Right lobe of liver (tissue), 6 donors: ENCODE data around the gene RPL32. TPM values are rescaled to one million over a fixed set of nuclear protein-coding genes. Genes with fewer than 3 reads are reported as not detected.
A peak's percentile ranks its signal among the peaks of the same experiment; 100 is the strongest.
"Not testable (repeated sequence)": the region's sequence is repeated elsewhere in the genome, so short reads cannot be mapped to it uniquely, and the experiment has no call there.

ENCODE experiments used
- ATAC-seq, 4 donors: fragments of 200-7000 bp; cut with Tn5 transposase; one replicate each; pipeline ENCODE4 v1.9.1; 2020; ENCODE audit warnings: mild to moderate bottlenecking in 4 of 4, moderate library complexity in 4 of 4
- DNase-seq, 3 donors: peaks; one replicate each; pipeline ENCODE4 v3.0.0-alpha.2; 2020
- H3K27ac ChIP-seq, 3 donors: fragments of 200-600 bp; one replicate each; pipeline ENCODE4 v1.8.0; 2022
- H3K27me3 ChIP-seq, 2 donors: fragments of 200-600 bp; one replicate each; pipeline ENCODE4 v1.8.0; 2022
- H3K36me3 ChIP-seq, 4 donors: fragments of 200-600 bp; sonication (generic) in 1 of 4; one replicate each; pipeline versions ENCODE4 v1.5.1 to v1.8.0; 2017 to 2022; ENCODE audit warnings: control low read depth in 1 of 4
- H3K4me1 ChIP-seq, 4 donors: fragments of 200-600 bp; sonication (generic) in 1 of 4; one replicate each; pipeline versions ENCODE4 v1.5.1 to v1.8.0; 2017 to 2022; ENCODE audit warnings: control low read depth in 1 of 4
- H3K4me3 ChIP-seq, 3 donors: fragments of 200-600 bp; one replicate each; pipeline ENCODE4 v1.8.0; 2022
- H3K9me3 ChIP-seq, 4 donors: fragments of 200-600 bp; sonication (generic) in 1 of 4; one replicate each; pipeline versions ENCODE4 v1.5.1 to v1.8.0; 2017 to 2022; ENCODE audit warnings: control low read depth in 1 of 4
- POLR2A ChIP-seq: fragments of 450-650 bp; IDR thresholded peaks from one replicate; pipeline ENCODE4 v1.6.1; 2017; ENCODE audit warnings: antibody characterized with exemption, mild to moderate bottlenecking
- WGBS: methylation state at CpG from one replicate; pipeline ENCODE4 v1.1.6; 2018; ENCODE audit warnings: low coverage, low lambda C conversion rate; ENCODE audit not compliant: insufficient coverage; ENCODE audit errors: missing lambda C conversion rate; 5-methylcytosine and 5-hydroxymethylcytosine counted together
- intact Hi-C, 2 donors: fragments of 100-400 bp; cut with DNase I; formaldehyde crosslinking; loops; one replicate each; pipeline versions ENCODE4 v1.11.2 to v1.14.1; 2022
- total RNA-seq, 6 experiments: library from RNA; depleted of rRNA in 2 of 6; stranded (reverse); fragments of >200 nt in 2 of 6; fragmentation: NEBNext Ultra II Directional in 3 of 6; extraction: Animal tissue kit (Norgen Biotek cat#: 25700) in 3 of 6; gene quantifications; one replicate each; pipeline versions ENCODE4 v1.1.0 to v1.2.4, GENCODE V29; 2016 to 2023
- TF ChIP-seq, protein P1 (sequence below), 4 donors: fragments of 200-600 bp in 3 of 4; fragments of 450-650 bp in 1 of 4; IDR thresholded peaks; one replicate each; pipeline versions ENCODE4 v1.5.1 to v1.8.0; 2016 to 2022; ENCODE audit warnings: antibody characterized with exemption in 4 of 4, mild to moderate bottlenecking in 2 of 4
- donor health status: DM: no; HTN: yes; CAD: no.
- donor health status: DM: no; HTN: no; CAD: no.
- donor health status: DM: no; HTN: no; CAD: no.
- donor health status: DM: no; HTN: yes; CAD: no.
- donor health status: DM: no; HTN: yes; CAD: no.

The RPL32 gene
- total RNA-seq, 6 experiments from 2014 or later = 322 to 555 (median 472) TPM

DNA sequence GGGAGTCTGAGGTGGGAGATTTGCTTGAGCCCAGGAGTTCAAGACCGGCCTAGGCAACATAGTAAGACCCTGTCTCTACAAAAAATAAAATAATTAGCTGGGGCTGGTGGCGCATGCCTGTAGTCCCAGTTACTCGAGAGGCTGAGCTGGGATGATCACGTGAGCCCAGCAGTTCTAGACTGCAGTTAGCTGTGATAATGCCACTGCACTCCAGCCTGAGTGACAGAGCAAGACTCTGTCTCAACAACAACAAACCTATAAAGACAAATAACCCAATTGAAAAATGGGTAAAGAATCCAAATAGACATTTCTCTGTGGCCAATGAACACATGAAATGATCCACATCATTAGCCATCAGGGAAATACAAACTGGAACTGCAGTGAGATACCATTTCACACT is 1.1 kb upstream of the RPL32 start:
- H3K4me1 ChIP-seq = peaks cover 0 to 25% (median 4%) of the 10 kb centered on the region in 4 donors
- TF ChIP-seq, protein P1, sequence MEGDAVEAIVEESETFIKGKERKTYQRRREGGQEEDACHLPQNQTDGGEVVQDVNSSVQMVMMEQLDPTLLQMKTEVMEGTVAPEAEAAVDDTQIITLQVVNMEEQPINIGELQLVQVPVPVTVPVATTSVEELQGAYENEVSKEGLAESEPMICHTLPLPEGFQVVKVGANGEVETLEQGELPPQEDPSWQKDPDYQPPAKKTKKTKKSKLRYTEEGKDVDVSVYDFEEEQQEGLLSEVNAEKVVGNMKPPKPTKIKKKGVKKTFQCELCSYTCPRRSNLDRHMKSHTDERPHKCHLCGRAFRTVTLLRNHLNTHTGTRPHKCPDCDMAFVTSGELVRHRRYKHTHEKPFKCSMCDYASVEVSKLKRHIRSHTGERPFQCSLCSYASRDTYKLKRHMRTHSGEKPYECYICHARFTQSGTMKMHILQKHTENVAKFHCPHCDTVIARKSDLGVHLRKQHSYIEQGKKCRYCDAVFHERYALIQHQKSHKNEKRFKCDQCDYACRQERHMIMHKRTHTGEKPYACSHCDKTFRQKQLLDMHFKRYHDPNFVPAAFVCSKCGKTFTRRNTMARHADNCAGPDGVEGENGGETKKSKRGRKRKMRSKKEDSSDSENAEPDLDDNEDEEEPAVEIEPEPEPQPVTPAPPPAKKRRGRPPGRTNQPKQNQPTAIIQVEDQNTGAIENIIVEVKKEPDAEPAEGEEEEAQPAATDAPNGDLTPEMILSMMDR (IDR thresholded peaks at IDR 0.05) = no peak
- TF ChIP-seq POLR2A = no peak
- peaks cover 0 to 24% (median 13%) of the 10 kb centered on the region in 4 donors for H3K36me3 ChIP-seq
- DNase-seq (no peak), ATAC-seq (no peak)
- intact Hi-C loops = no loop called here
- no peaks in the 10 kb centered on the region for H3K27me3 ChIP-seq
- no peaks in the 10 kb centered on the region for H3K9me3 ChIP-seq
- 100% methylated on average over 1 of the region's 4 CpGs for WGBS
- no peak overlapping the region for H3K27ac ChIP-seq
- no peak overlapping the region for H3K4me3 ChIP-seq

DNA sequence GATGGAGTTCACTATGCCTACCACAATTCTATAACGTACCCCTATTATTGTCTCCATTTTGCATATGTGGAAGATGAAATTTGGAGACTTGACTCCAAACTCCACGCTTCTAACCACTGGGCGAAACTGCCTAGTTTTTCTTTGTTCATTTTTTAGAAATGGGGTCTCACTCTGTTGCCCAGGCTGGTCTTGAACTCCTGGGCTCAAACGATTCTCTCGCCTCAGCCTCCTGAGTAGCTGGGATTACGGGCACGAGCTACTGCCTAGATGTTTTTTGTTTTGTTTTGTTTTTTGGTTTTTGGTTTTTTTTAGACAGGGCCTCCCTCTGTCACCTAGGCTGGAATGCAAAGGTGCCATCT is 584 bp upstream of the RPL32 start:
- intact Hi-C loops = no loop called here
- H3K4me3 ChIP-seq = peak overlapping the region in 2 of 3 donors; percentile 78 to 91
- TF ChIP-seq, protein P1 (IDR thresholded peaks at IDR 0.05) = peak in 1 of 4 donors; percentile 2
- TF ChIP-seq POLR2A = no peak
- no peaks in the 10 kb centered on the region for H3K27me3 ChIP-seq
- H3K4me1 ChIP-seq = peaks cover 0 to 26% (median 4%) of the 10 kb centered on the region in 4 donors
- H3K9me3 ChIP-seq = no peaks in the 10 kb centered on the region
- 42% methylated on average over 7 of the region's 7 CpGs for WGBS
- no peak for DNase-seq
- peaks cover 0 to 29% (median 15%) of the 10 kb centered on the region in 4 donors for H3K36me3 ChIP-seq
- H3K27ac ChIP-seq = peak overlapping the region in 2 of 3 donors; percentile 94
- no peak for ATAC-seq

DNA sequence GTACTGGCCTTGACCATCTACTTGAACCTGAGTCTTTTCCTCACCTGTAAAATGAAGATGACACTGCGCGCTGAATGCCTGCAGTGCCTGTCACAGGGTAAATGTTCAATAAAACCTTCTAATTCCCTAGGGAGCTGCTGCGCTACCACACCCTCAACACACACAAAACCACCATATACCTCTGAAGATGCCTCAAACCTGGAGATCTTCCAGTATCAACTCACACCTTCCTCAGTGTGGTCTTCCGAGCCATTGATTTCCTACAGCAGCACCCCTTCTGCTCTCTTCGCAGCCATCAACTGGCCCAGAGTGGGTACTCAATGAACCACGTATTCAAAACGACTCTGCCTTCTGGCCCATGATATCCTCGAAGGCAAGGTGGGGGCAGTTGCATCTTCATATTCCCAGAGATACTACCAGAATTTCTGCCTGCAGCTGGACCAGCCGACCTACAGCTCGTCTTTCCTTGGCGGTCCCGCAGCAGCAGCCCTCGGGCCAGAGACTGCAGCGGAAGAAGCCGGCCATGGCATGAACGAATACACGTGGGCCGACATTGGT is 695 bp downstream of the RPL32 start:
- ATAC-seq (peak; percentile 49 to 59 (median 50)), DNase-seq (peak in 1 of 3 donors; percentile 41)
- peaks cover 7 to 42% (median 23%) of the 10 kb centered on the region in 4 donors for H3K36me3 ChIP-seq
- TF ChIP-seq, protein P1 (IDR thresholded peaks at IDR 0.05) = no peak
- TF ChIP-seq POLR2A = no peak
- H3K9me3 ChIP-seq = no peaks in the 10 kb centered on the region
- H3K4me1 ChIP-seq = peaks cover 0 to 26% (median 4%) of the 10 kb centered on the region in 4 donors
- no peaks in the 10 kb centered on the region for H3K27me3 ChIP-seq
- peak overlapping the region; percentile 78 to 96 (median 91) for H3K4me3 ChIP-seq
- H3K27ac ChIP-seq = peak overlapping the region; percentile 92 to 94 (median 94)
- intact Hi-C loops = no loop called here
- WGBS = 2% methylated on average over 15 of the region's 18 CpGs

DNA sequence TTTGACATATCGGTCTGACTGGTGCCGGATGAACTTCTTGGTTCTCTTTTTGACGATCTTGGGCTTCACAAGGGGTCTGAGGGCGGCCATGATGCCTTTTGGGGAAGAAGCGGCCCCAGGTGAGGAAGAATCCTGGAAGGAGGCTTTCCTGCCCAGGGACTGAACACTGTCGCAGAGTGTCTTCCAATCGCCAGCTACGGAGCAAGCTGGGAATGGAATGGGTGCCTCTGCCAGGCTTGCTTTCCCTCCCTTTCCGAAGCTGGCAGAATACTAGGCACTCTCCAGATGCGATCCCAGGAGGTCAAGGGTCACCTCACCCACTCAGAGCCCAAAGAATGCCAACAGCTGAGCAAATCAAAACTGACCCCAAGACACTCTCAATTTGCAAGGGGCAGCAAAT is 1.2 kb downstream of the RPL32 start:
- H3K27me3 ChIP-seq, intact Hi-C loops, DNase-seq, H3K9me3 ChIP-seq: not testable (repeated sequence)
- 0% methylated on average over 1 of the region's 10 CpGs for WGBS
- H3K4me1 ChIP-seq = peaks cover 0 to 26% (median 4%) of the 10 kb centered on the region in 4 donors
- H3K4me3 ChIP-seq = peak overlapping the region; percentile 78 to 96 (median 91)
- peaks cover 7 to 47% (median 26%) of the 10 kb centered on the region in 4 donors for H3K36me3 ChIP-seq
- ATAC-seq = peak in 2 of 4 donors; percentile 15 to 20
- peak overlapping the region in 1 of 3 donors; percentile 92 for H3K27ac ChIP-seq

DNA sequence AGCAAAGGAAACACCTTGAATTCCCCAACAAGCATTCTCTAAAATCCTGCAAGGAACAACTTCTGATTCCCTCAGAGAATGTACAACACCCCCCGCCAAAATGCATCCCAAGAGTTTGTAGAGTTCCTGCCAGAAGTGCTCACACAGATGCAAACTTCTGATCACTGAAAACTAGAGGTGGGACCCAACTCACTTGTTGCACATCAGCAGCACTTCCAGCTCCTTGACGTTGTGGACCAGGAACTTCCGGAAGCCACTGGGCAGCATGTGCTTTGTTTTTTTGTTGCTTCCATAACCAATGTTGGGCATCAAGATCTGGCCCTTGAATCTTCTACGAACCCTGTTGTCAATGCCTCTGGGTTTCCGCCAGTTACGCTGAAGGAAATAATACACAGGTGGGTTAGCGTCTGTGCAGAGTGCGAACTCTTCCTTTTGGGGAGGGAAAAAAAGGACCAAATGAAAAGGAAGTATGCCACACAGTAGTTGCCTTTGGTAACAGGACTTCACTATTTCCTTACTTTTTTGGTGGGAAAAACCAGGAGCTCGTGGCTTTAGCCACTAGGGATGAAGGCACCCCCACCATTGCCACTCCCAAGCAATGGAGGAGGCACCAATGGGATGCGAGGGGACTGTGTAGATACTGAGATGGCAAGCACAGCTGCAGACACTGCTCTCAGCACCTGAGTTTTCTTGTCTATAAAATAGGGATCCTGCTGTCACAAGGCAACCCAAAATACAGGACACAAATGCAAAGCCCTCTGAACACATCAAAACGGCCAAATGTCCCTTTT is 2.0 kb downstream of the RPL32 start:
- Histone ChIP-seq H3K4me1 (peaks cover 0 to 26% (median 4%) of the 10 kb centered on the region in 4 donors), H3K4me3 (peak overlapping the region in 1 of 3 donors; percentile 96), H3K36me3 (peaks cover 7 to 55% (median 29%) of the 10 kb centered on the region in 4 donors), H3K27me3 (no peaks in the 10 kb centered on the region), H3K9me3 (no peaks in the 10 kb centered on the region), H3K27ac (no peak overlapping the region)
- ATAC-seq (no peak), DNase-seq (no peak)
- intact Hi-C loops = no loop called here
- WGBS = 33% methylated on average over 3 of the region's 11 CpGs
- no peak for TF ChIP-seq POLR2A
- TF ChIP-seq, protein P1 (IDR thresholded peaks at IDR 0.05) = no peak
